ENCODE results near the gene SMYD1.

Gene SMYD1

GRCh38 chr2:88159955-88160415, 92.4 kb downstream of the SMYD1 start:
- CTCF ChIA-PET, result interaction anchor here (3.1 kb wide), 1 partner anchor 99 kb away, joined by 22 read pairs; no protein-coding TSS in a partner anchor
- POLR2A ChIA-PET, result interaction anchor here (1.0 kb wide), 1 partner anchor 100 kb away, joined by 4 read pairs; no protein-coding TSS in a partner anchor
- no peak for TF ChIP-seq L3MBTL2 (conservative IDR thresholded peaks at IDR 0.05)
- TF ChIP-seq, protein P1, sequence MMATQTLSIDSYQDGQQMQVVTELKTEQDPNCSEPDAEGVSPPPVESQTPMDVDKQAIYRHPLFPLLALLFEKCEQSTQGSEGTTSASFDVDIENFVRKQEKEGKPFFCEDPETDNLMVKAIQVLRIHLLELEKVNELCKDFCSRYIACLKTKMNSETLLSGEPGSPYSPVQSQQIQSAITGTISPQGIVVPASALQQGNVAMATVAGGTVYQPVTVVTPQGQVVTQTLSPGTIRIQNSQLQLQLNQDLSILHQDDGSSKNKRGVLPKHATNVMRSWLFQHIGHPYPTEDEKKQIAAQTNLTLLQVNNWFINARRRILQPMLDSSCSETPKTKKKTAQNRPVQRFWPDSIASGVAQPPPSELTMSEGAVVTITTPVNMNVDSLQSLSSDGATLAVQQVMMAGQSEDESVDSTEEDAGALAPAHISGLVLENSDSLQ (IDR thresholded peaks at IDR 0.05), result no peak
- TF ChIP-seq HDGF (IDR thresholded peaks at IDR 0.05; ENCODE audit: borderline replicate concordance), result no peak
- no peak for TF ChIP-seq BHLHE40 (IDR thresholded peaks at IDR 0.05; ENCODE audit: borderline replicate concordance)
- TF ChIP-seq ARNT (IDR thresholded peaks at IDR 0.05), result no peak
- peak; percentile 68 for DNase-seq (ENCODE audit: extremely low spot score)

DNA sequence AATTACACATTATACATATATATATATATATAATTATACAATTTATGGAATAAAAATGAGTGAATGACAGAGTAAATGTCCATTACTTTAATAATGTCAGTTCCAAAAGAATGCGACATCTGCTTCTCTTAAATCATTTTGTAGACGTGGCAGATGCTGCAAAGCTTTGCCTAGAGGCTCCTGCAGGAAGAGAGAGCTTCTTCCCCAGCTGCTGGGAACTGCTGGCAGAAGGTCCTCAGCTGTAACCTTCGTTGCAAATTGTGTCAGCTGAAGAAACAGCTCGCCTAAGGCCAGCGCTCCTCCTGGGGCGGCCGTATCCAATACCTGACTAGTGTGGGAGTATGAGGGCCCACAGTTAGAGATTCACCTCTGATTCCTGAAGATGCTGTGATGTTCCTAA, 92.9 kb downstream of the SMYD1 start:
- POLR2A ChIA-PET, result no interaction called here
- CTCF ChIA-PET, result interaction anchor here (3.1 kb wide), 1 partner anchor 100 kb away, joined by 22 read pairs; no protein-coding TSS in a partner anchor
- no peak for DNase-seq (ENCODE audit: extremely low spot score)
- no peak for TF ChIP-seq SUZ12 (IDR thresholded peaks at IDR 0.05)
- TF ChIP-seq, protein P1 (IDR thresholded peaks at IDR 0.05), result no peak
- no peak for TF ChIP-seq ZNF384 (IDR thresholded peaks at IDR 0.05)
- TF ChIP-seq SP1 (IDR thresholded peaks at IDR 0.05), result no peak
- no peak for TF ChIP-seq TARDBP (IDR thresholded peaks at IDR 0.05)
- TF ChIP-seq LEF1 (IDR thresholded peaks at IDR 0.05; ENCODE audit: borderline replicate concordance), result no peak
- no peak for TF ChIP-seq HDGF (IDR thresholded peaks at IDR 0.05; ENCODE audit: borderline replicate concordance)
- TF ChIP-seq FOXM1 (IDR thresholded peaks at IDR 0.05; ENCODE audit: borderline replicate concordance), result no peak
- TF ChIP-seq BHLHE40 (IDR thresholded peaks at IDR 0.05; ENCODE audit: borderline replicate concordance), result no peak

GRCh38 chr2:88161446-88162244, 94.0 kb downstream of the SMYD1 start:
- DNase-seq (ENCODE audit: extremely low spot score), result no peak
- CTCF ChIA-PET, result interaction anchor here (1.4 to 3.1 kb wide), 2 partner anchors 101 kb away, joined by 6 to 22 read pairs; no protein-coding TSS in a partner anchor
- POLR2A ChIA-PET, result interaction anchor here (0.7 kb wide), 1 partner anchor 146 kb away, joined by 3 read pairs; the partner anchor contains the start of gene RNU2-63P
- TF ChIP-seq L3MBTL2 (conservative IDR thresholded peaks at IDR 0.05) (no peak), ARNT (IDR thresholded peaks at IDR 0.05) (no peak), LEF1 (IDR thresholded peaks at IDR 0.05; ENCODE audit: borderline replicate concordance) (no peak), CTBP1 (IDR thresholded peaks at IDR 0.05; ENCODE audit: borderline replicate concordance) (no peak), NFRKB (IDR thresholded peaks at IDR 0.05) (no peak), FOXK2 (IDR thresholded peaks at IDR 0.05) (no peak), FOXM1 (IDR thresholded peaks at IDR 0.05; ENCODE audit: borderline replicate concordance) (no peak), BHLHE40 (IDR thresholded peaks at IDR 0.05; ENCODE audit: borderline replicate concordance) (no peak), SUZ12 (IDR thresholded peaks at IDR 0.05) (no peak), ZNF384 (IDR thresholded peaks at IDR 0.05) (no peak), TARDBP (IDR thresholded peaks at IDR 0.05) (no peak), FOXA1 (IDR thresholded peaks at IDR 0.05) (no peak)
- TF ChIP-seq, protein P1 (IDR thresholded peaks at IDR 0.05), result no peak
